H1 (cell line): ENCODE data around the gene TSC22D1. TPM values are rescaled to one million over a fixed set of nuclear protein-coding genes. Genes with fewer than 3 reads are reported as not detected.

ENCODE experiments used
- CTCF ChIA-PET: fragments of 300-600 bp; sonication (Branson Sonifier 250); formaldehyde crosslinking; loops from one replicate; lab custom pipeline; 2021; ENCODE audit not compliant: partially characterized antibody; lab: Charles Lee
- POLR2A ChIA-PET: fragments of 300-600 bp; sonication (Branson Sonifier 250); formaldehyde crosslinking; loops from one replicate; lab custom pipeline; 2021; ENCODE audit warnings: inconsistent platforms; ENCODE audit not compliant: partially characterized antibody; lab: Charles Lee
- DNase-seq, 2 experiments: peaks; one replicate each; pipeline versions ENCODE4 v3.0.0 to v3.0.0-alpha.2; 2010 to 2022; ENCODE audit warnings: low spot score in 2 of 2, low read depth in 1 of 2, mixed read lengths in 1 of 2
- FAIRE-seq: peaks from 2 replicates; lab custom pipeline; 2011; peaks lifted over from hg19 to GRCh38; lab: Jason Lieb, UNC
- H2AFZ ChIP-seq: 2 replicates; pipeline ENCODE4 v1.8.1; 2012; ENCODE audit warnings: low read length, inconsistent platforms
- H2AK5ac ChIP-seq: 2 replicates; pipeline ENCODE4 v1.6.1; 2013; ENCODE audit warnings: low read depth, low read length
- H2BK120ac ChIP-seq: replicated peaks from 2 replicates; pipeline ENCODE3; 2013; ENCODE audit warnings: low read depth, low read length, inconsistent platforms
- H2BK12ac ChIP-seq: 2 replicates; pipeline ENCODE4 v1.6.1; 2013; ENCODE audit warnings: low read depth, low read length
- H2BK15ac ChIP-seq: 2 replicates; pipeline ENCODE4 v1.6.1; 2013; ENCODE audit warnings: low read length
- H2BK20ac ChIP-seq: 2 replicates; pipeline ENCODE4 v1.6.1; 2013; ENCODE audit warnings: low read length
- H2BK5ac ChIP-seq: 2 replicates; pipeline ENCODE4 v1.6.1; 2013; ENCODE audit warnings: low read depth, low read length
- H3K14ac ChIP-seq: 2 replicates; pipeline ENCODE4 v1.6.1; 2013; ENCODE audit warnings: inconsistent platforms; ENCODE audit not compliant: insufficient read length
- H3K18ac ChIP-seq: 2 replicates; pipeline ENCODE4 v1.6.1; 2013; ENCODE audit warnings: low read length; ENCODE audit errors: extremely low read depth
- H3K23ac ChIP-seq: 2 replicates; pipeline ENCODE4 v1.6.1; 2013; ENCODE audit warnings: inconsistent platforms; ENCODE audit not compliant: insufficient read length
- H3K23me2 ChIP-seq: 2 replicates; pipeline ENCODE4 v1.6.1; 2013; ENCODE audit warnings: low read depth, low read length
- H3K27ac ChIP-seq: 2 replicates; pipeline ENCODE4 v1.6.1; 2011; ENCODE audit warnings: low read depth, low read length, inconsistent platforms
- H3K27me3 ChIP-seq, 4 experiments: replicated peaks in 1 of 4; 1 replicate in 1 of 4; 2 replicates in 3 of 4; pipeline versions ENCODE4 v1.6.1 to v1.8.1; 2011 to 2013; ENCODE audit warnings: low read length in 3 of 4, mild to moderate bottlenecking in 3 of 4, inconsistent platforms in 2 of 4, mixed read lengths in 2 of 4, moderate library complexity in 1 of 4; ENCODE audit not compliant: control insufficient read depth in 3 of 4, insufficient read depth in 3 of 4; ENCODE audit errors: extremely low read depth in 1 of 4
- H3K36me3 ChIP-seq, 4 experiments: 2 replicates each; pipeline versions ENCODE4 v1.6.1 to v1.8.1; 2011 to 2013; ENCODE audit warnings: mild to moderate bottlenecking in 4 of 4, low read length in 3 of 4, moderate library complexity in 2 of 4, control low read depth in 1 of 4, inconsistent platforms in 1 of 4; ENCODE audit not compliant: insufficient read depth in 4 of 4, control insufficient read depth in 2 of 4
- H3K4ac ChIP-seq: replicated peaks from 2 replicates; pipeline ENCODE3; 2013; ENCODE audit warnings: low read length, low read depth, mixed read lengths, inconsistent platforms; ENCODE audit not compliant: insufficient read length
- H3K4me1 ChIP-seq, 4 experiments: replicated peaks in 1 of 4; 1 replicate in 1 of 4; 2 replicates in 3 of 4; pipeline versions ENCODE4 v1.6.1 to v1.8.1; 2011 to 2013; ENCODE audit warnings: low read length in 3 of 4, inconsistent platforms in 2 of 4, mixed read lengths in 1 of 4; ENCODE audit not compliant: insufficient read depth in 4 of 4, control insufficient read depth in 3 of 4
- H3K4me2 ChIP-seq, 2 experiments: 2 replicates each; pipeline versions ENCODE4 v1.6.1 to v1.8.1; 2011 to 2013; ENCODE audit warnings: low read depth in 2 of 2, low read length in 2 of 2, control low read depth in 1 of 2, inconsistent platforms in 1 of 2, mild to moderate bottlenecking in 1 of 2; ENCODE audit not compliant: insufficient read depth in 1 of 2
- H3K4me3 ChIP-seq, 4 experiments: fragments of 200-600, 300-600 bp in 1 of 4; sonication (generic), shearing (Covaris generic), sonication (Bioruptor Twin) in 1 of 4; 2 replicates each; pipeline versions ENCODE4 v1.5.1 to v1.8.1; 2011 to 2016; ENCODE audit warnings: low read length in 4 of 4, low read depth in 3 of 4, control low read depth in 2 of 4, inconsistent platforms in 2 of 4, mild to moderate bottlenecking in 2 of 4, mixed read lengths in 1 of 4, moderate library complexity in 1 of 4; ENCODE audit not compliant: insufficient read depth in 2 of 4; ENCODE audit errors: extremely low read depth in 1 of 4
- H3K56ac ChIP-seq: replicated peaks from 2 replicates; pipeline ENCODE3; 2013; ENCODE audit warnings: low read depth, mild to moderate bottlenecking, mixed read lengths, low read length, inconsistent platforms; ENCODE audit not compliant: insufficient read length
- H3K79me1 ChIP-seq: 2 replicates; pipeline ENCODE4 v1.6.1; 2013; ENCODE audit warnings: low read depth, low read length, control low read depth
- H3K79me2 ChIP-seq, 2 experiments: 2 replicates each; pipeline versions ENCODE4 v1.6.1 to v1.8.1; 2012 to 2013; ENCODE audit warnings: low read length in 2 of 2, mild to moderate bottlenecking in 2 of 2, inconsistent platforms in 1 of 2; ENCODE audit not compliant: insufficient read depth in 2 of 2, control insufficient read depth in 1 of 2
- H3K9ac ChIP-seq, 4 experiments: replicated peaks in 1 of 4; 1 replicate in 1 of 4; 2 replicates in 3 of 4; pipeline versions ENCODE4 v1.6.1 to v1.8.1; 2011 to 2013; ENCODE audit warnings: low read depth in 3 of 4, low read length in 3 of 4, control low read depth in 2 of 4, mild to moderate bottlenecking in 2 of 4, moderate library complexity in 2 of 4, inconsistent platforms in 1 of 4; ENCODE audit errors: extremely low read depth in 1 of 4
- H3K9me3 ChIP-seq, 2 experiments: 2 replicates each; pipeline versions ENCODE4 v1.6.1 to v1.8.1; 2012 to 2013; ENCODE audit warnings: mild to moderate bottlenecking in 2 of 2, moderate library complexity in 2 of 2, control low read depth in 1 of 2, inconsistent platforms in 1 of 2, low read depth in 1 of 2, low read length in 1 of 2, mixed read lengths in 1 of 2; ENCODE audit not compliant: insufficient read depth in 2 of 2
- H4K20me1 ChIP-seq, 2 experiments: replicated peaks in 1 of 2; 2 replicates each; pipeline versions ENCODE3 to v1.8.1; 2011 to 2013; ENCODE audit warnings: inconsistent platforms in 2 of 2, low read length in 2 of 2, mild to moderate bottlenecking in 1 of 2; ENCODE audit not compliant: insufficient read depth in 2 of 2, control insufficient read depth in 1 of 2
- H4K5ac ChIP-seq: 2 replicates; pipeline ENCODE4 v1.6.1; 2013; ENCODE audit warnings: low read length, low read depth, mixed read lengths, inconsistent platforms; ENCODE audit not compliant: insufficient read length
- H4K8ac ChIP-seq: 2 replicates; pipeline ENCODE4 v1.8.0; 2013; ENCODE audit warnings: mild to moderate bottlenecking, moderate library complexity, low read length, inconsistent platforms; ENCODE audit not compliant: insufficient read depth; ENCODE audit errors: extremely low read depth
- H4K91ac ChIP-seq: replicated peaks from 2 replicates; pipeline ENCODE3; 2013; ENCODE audit warnings: low read length, mixed read lengths, inconsistent platforms; ENCODE audit not compliant: insufficient read length
- BCL11A ChIP-seq, 2 experiments: IDR thresholded peaks; one replicate each; pipeline ENCODE4 v1.6.1; 2011; ENCODE audit warnings: low read depth in 2 of 2, low read length in 2 of 2, mild to moderate bottlenecking in 2 of 2
- JUN ChIP-seq: IDR thresholded peaks from 2 replicates; pipeline ENCODE4 v1.6.1; 2011; ENCODE audit warnings: low read depth, mild to moderate bottlenecking, improper control_type of control experiment, low read length
- POLR2A ChIP-seq, 2 experiments: IDR thresholded peaks; 1 replicate in 1 of 2; 2 replicates in 1 of 2; pipeline ENCODE4 v1.6.1; 2011; ENCODE audit warnings: low read depth in 2 of 2, low read length in 2 of 2, mild to moderate bottlenecking in 2 of 2; ENCODE audit errors: control extremely low read depth in 1 of 2
- SIN3A ChIP-seq, 2 experiments: IDR thresholded peaks in 1 of 2; conservative IDR thresholded peaks in 1 of 2; 2 replicates each; pipeline ENCODE4 v1.6.1; 2011 to 2012; ENCODE audit warnings: low read length in 2 of 2, improper control_type of control experiment in 1 of 2, low read depth in 1 of 2, mild to moderate bottlenecking in 1 of 2
- YY1 ChIP-seq: IDR thresholded peaks from 2 replicates; pipeline ENCODE4 v1.6.1; 2011; ENCODE audit warnings: low read depth, mild to moderate bottlenecking, low read length
- WGBS, 2 experiments: shearing (Covaris generic) in 1 of 2; methylation state at CpG; one replicate each; pipeline versions ENCODE4 v1.1.6 to v1.1.7; 2013 to 2015; ENCODE audit warnings: low lambda C conversion rate in 2 of 2, mixed read lengths in 2 of 2, inconsistent platforms in 1 of 2, low coverage in 1 of 2, missing lambda C conversion rate in 1 of 2; ENCODE audit not compliant: insufficient replicate concordance in 2 of 2, insufficient coverage in 1 of 2, insufficient read length in 1 of 2; ENCODE audit errors: extremely low coverage in 1 of 2, missing lambda C conversion rate in 1 of 2; 5-methylcytosine and 5-hydroxymethylcytosine counted together
- polyA plus RNA-seq, 7 experiments: library from polyadenylated mRNA; depleted of rRNA in 3 of 7; stranded (reverse) in 5 of 7; unstranded in 2 of 7; fragments of >200 nt in 5 of 7; fragments of 200-250 nt in 2 of 7; gene quantifications; 1 replicate in 5 of 7; 2 replicates in 1 of 7; 4 replicates in 1 of 7; pipeline versions ENCODE4 v1.2.1 to v1.2.3, GENCODE V29; 2011 to 2013; ENCODE audit warnings: missing spikeins in 2 of 7, mixed read lengths in 2 of 7
- total RNA-seq: library from RNA; stranded (reverse); fragmentation: NEBNext Ultra II Directional; extraction: Animal tissue kit (Norgen Biotek cat#: 25700); gene quantifications from 2 replicates; pipeline ENCODE4 v1.2.1, GENCODE V29; 2021
- TF ChIP-seq, protein P1 (sequence below): IDR thresholded peaks from 2 replicates; pipeline ENCODE4 v1.6.1; 2012; ENCODE audit warnings: inconsistent platforms

The TSC22D1 gene
- total and polyA plus RNA-seq, 2 of the 8 experiments (the other 6 are each of a cell fraction or from before 2014, with no cell fraction given) = 52.6 to 80.9 TPM

DNA sequence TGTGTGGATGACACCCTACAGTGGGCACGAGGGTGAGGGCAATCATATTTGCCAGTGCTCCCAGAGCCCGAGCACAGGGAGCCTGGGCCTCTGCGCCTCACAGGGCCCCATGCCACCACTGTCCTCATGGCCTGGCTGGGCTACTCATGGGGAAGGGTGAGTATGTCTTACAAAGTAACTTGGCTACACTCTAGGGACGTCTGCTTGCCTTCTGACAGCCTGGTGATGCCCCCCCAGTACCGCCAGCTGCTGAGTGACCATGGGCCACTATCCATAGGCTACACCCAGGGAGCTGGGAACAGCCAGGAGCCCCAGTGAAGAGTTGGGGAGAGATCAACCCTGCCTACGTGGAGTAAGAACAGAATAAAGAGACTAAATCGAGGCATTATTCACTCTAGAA lies 123.7 kb downstream of the TSC22D1 start:
- FAIRE-seq = no peak
- 84% methylated on average over 7 of the region's 7 CpGs; no CpG with 5 or more reads in 1 of the 2 experiments for WGBS, 2 experiments
- H2BK20ac ChIP-seq = no peak overlapping the region

More for the DNA sequence above, 123.7 kb downstream of the TSC22D1 start:
- no peak overlapping the region for H3K9ac ChIP-seq
- H3K4ac ChIP-seq = no peak overlapping the region
- H2AK5ac ChIP-seq = no peak overlapping the region
- 0 out of 7 replicates have a peak, but pooled peaks cover 0 to 3% (median 0%) of the 10 kb centered on the region in 4 experiments for H3K4me1 ChIP-seq
- TF ChIP-seq BCL11A (IDR thresholded peaks at IDR 0.05; ENCODE audit: low read depth in 2 of 2, low read length in 2 of 2) (no peak), YY1 (no peak), POLR2A (IDR thresholded peaks at IDR 0.05; ENCODE audit: control extremely low read depth in 1 of 2, low read depth in 2 of 2, low read length in 2 of 2) (no peak), JUN (no peak), SIN3A (conservative IDR thresholded peaks at IDR 0.05 in 1 of 2, IDR thresholded peaks at IDR 0.05 in 1 of 2; ENCODE audit: low read depth in 1 of 2, low read length in 2 of 2) (no peak)
- TF ChIP-seq, protein P1, sequence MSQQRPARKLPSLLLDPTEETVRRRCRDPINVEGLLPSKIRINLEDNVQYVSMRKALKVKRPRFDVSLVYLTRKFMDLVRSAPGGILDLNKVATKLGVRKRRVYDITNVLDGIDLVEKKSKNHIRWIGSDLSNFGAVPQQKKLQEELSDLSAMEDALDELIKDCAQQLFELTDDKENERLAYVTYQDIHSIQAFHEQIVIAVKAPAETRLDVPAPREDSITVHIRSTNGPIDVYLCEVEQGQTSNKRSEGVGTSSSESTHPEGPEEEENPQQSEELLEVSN = no peak
- H2AFZ ChIP-seq = no peak overlapping the region
- no peak overlapping the region for H2BK12ac ChIP-seq
- no peak overlapping the region for H3K4me2 ChIP-seq
- H3K36me3 ChIP-seq = peaks cover 0 to 6% (median 0%) of the 10 kb centered on the region in 4 experiments; a peak in 3 of 8 replicates
- H2BK5ac ChIP-seq = no peak overlapping the region
- H3K14ac ChIP-seq = no peak overlapping the region
- H3K23me2 ChIP-seq = no peaks in the 10 kb centered on the region
- H3K23ac ChIP-seq = no peak overlapping the region
- no peak for DNase-seq
- H3K27me3 ChIP-seq = no peaks in the 10 kb centered on the region
- H3K56ac ChIP-seq = no peak overlapping the region
- no peak overlapping the region for H3K18ac ChIP-seq
- no peak overlapping the region for H3K4me3 ChIP-seq
- no peak overlapping the region for H4K91ac ChIP-seq
- no peak overlapping the region for H2BK120ac ChIP-seq
- no peaks in the 10 kb centered on the region for H3K79me1 ChIP-seq
- H4K8ac ChIP-seq = no peak overlapping the region
- H3K27ac ChIP-seq = no peak overlapping the region
- peaks cover 0 to 2% of the 10 kb centered on the region in 2 experiments for H4K20me1 ChIP-seq
- ChIA-PET CTCF (interaction anchor here (0.7 to 1.8 kb wide), 2 partner anchors 11 to 31 kb away, joined by 3 to 4 read pairs; no protein-coding TSS in a partner anchor), POLR2A (interaction anchor here (2.7 kb wide), 1 partner anchor 16 kb away, joined by 21 read pairs; no protein-coding TSS in a partner anchor)
- H2BK15ac ChIP-seq = no peak overlapping the region
- H4K5ac ChIP-seq = no peak overlapping the region
- H3K9me3 ChIP-seq = no peaks in the 10 kb centered on the region
- peaks cover 0 to 21% of the 10 kb centered on the region in 2 experiments; a peak in 2 of 4 replicates for H3K79me2 ChIP-seq
